ENCODE measurements around the gene ATP2C2.

- TF ChIP-seq CTCF (IDR thresholded peaks at IDR 0.05; ENCODE audit: borderline replicate concordance, extremely low read depth, low read length, poor library complexity, severe bottlenecking), result no peak
- no peak for TF ChIP-seq EZH2 (IDR thresholded peaks at IDR 0.05; ENCODE audit: borderline replicate concordance, low read depth, low read length, severe bottlenecking)
These were observed 9.8 kb downstream of the ATP2C2 start for GRCh38 chr16:84378099-84378498.
